Diencephalon (tissue), 1 donor: ENCODE results near the gene LDHB. TPM values are rescaled to one million over a fixed set of nuclear protein-coding genes. Genes with fewer than 3 reads are reported as not detected.

Experiments
- total RNA-seq: library from RNA; depleted of rRNA; stranded (reverse); fragments of >200 nt; gene quantifications from one replicate; pipeline ENCODE4 v1.2.3, GENCODE V29; 2014

Gene LDHB
- total RNA-seq: 500 TPM

GRCh38 chr12:21657326-21658077 is at the start of gene LDHB:
LDHB (minus strand) TSS chr12:21657842; CDS start chr12:21654671, 3,171 bp downstream.

GRCh38 chr12:21604245-21605101 is 53.2 kb downstream of the LDHB start, which contains the start of gene GYS2:
GYS2 (minus strand) TSS chr12:21604847; CDS start chr12:21604592, 255 bp downstream.

Other genes with a start within 250 kb of the LDHB start
- 24.2 TPM for gene PYROXD1, start 220.2 kb downstream of the LDHB start, total RNA-seq
- 26.5 TPM for gene RECQL, start 156.2 kb downstream of the LDHB start, total RNA-seq
- 55.8 TPM for gene GOLT1B, start 156.1 kb downstream of the LDHB start, total RNA-seq
- 2.3 TPM for gene SPX, start 131.5 kb downstream of the LDHB start, total RNA-seq
- gene GYS2, start 53.0 kb downstream of the LDHB start, total RNA-seq: not detected
- 7.2 TPM for gene KCNJ8, start 116.9 kb upstream of the LDHB start, total RNA-seq